HCT116 (cell line): Measurements from ENCODE around the gene RGS12.

Experiments used
- CEBPB ChIP-seq: IDR thresholded peaks from 2 replicates; pipeline ENCODE4 v1.6.1; 2012; ENCODE audit warnings: low read depth
- CTCF ChIP-seq, 3 experiments: fragments of 200-600 bp in 1 of 3; sonication (generic) in 1 of 3; IDR thresholded peaks in 2 of 3; conservative IDR thresholded peaks in 1 of 3; 2 replicates each; pipeline ENCODE4 v1.5.1; 2012 to 2017; ENCODE audit warnings: low read depth in 2 of 3, low read length in 2 of 3, antibody characterized with exemption in 1 of 3, borderline replicate concordance in 1 of 3, control low read depth in 1 of 3, mild to moderate bottlenecking in 1 of 3, mixed read lengths in 1 of 3, mixed run types in 1 of 3, moderate library complexity in 1 of 3; ENCODE audit not compliant: insufficient read depth in 1 of 3
- EZH2 ChIP-seq: fragments of 200-600 bp; sonication (generic); IDR thresholded peaks from 2 replicates; pipeline ENCODE4 v1.6.1; 2017; ENCODE audit warnings: antibody characterized with exemption, mixed run types
- POLR2A ChIP-seq: IDR thresholded peaks from 2 replicates; pipeline ENCODE4 v1.7.0; 2011; ENCODE audit warnings: borderline replicate concordance; ENCODE audit not compliant: insufficient read depth, insufficient read length; ENCODE audit errors: extremely low read depth
- POLR2AphosphoS5 ChIP-seq: IDR thresholded peaks from 2 replicates; pipeline ENCODE4 v1.6.1; 2011; ENCODE audit warnings: mild to moderate bottlenecking, low read depth, low read length, moderate library complexity

DNA sequence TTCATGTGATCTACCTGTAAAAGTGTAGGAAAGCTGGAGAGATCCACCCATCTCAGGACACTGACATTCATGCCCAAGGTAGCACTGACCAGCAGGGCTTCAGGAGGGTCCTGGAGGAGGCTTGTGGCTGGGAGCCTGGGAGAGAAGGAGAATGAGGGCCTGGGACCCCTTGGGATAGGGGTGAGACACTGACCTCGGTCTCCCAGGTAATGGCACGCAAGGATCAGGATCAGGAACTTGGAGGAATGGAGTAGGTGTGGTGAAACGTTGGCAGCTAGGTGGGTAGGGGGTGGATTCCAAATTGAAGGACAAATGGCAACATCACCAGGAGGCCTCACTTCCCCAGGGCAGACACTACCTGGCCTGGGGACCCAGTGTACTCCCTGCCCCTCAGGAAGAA, 12.4 kb upstream of the RGS12 start:
- no peak for TF ChIP-seq EZH2
- no peak for TF ChIP-seq POLR2A
- TF ChIP-seq POLR2AphosphoS5 = no peak
- no peak for TF ChIP-seq CTCF (IDR thresholded peaks at IDR 0.05 in 2 of 3, conservative IDR thresholded peaks at IDR 0.05 in 1 of 3; ENCODE audit: borderline replicate concordance in 1 of 3, insufficient read depth in 1 of 3, low read depth in 2 of 3, low read length in 2 of 3)
- TF ChIP-seq CEBPB = no peak
